Fibroblast of lung (primary cell): ENCODE measurements around the gene LARGE2. TPM values are rescaled to one million over a fixed set of nuclear protein-coding genes. Genes with fewer than 3 reads are reported as not detected.

ENCODE experiments used
- DNase-seq, 2 donors: peaks; one replicate each; pipeline versions ENCODE4 v3.0.0 to v3.0.0-alpha.2; 2010; ENCODE audit warnings: low read depth in 2 of 2
- H2AFZ ChIP-seq: 2 replicates; pipeline ENCODE4 v1.5.1; 2012; ENCODE audit warnings: low read length, control low read depth, inconsistent platforms
- H3K27ac ChIP-seq: 2 replicates; pipeline ENCODE4 v1.5.1; 2011; ENCODE audit warnings: low read length, control low read depth; ENCODE audit not compliant: insufficient read depth
- H3K27me3 ChIP-seq: 2 replicates; pipeline ENCODE4 v1.5.1; 2011; ENCODE audit warnings: mild to moderate bottlenecking, low read length; ENCODE audit not compliant: control insufficient read depth, insufficient read depth
- H3K36me3 ChIP-seq: 2 replicates; pipeline ENCODE4 v1.5.1; 2011; ENCODE audit warnings: low read length; ENCODE audit not compliant: control insufficient read depth, insufficient read depth
- H3K4me1 ChIP-seq: 2 replicates; pipeline ENCODE4 v1.5.1; 2011; ENCODE audit warnings: low read length; ENCODE audit not compliant: control insufficient read depth, insufficient read depth; ENCODE audit errors: extremely low read depth
- H3K4me2 ChIP-seq: 2 replicates; pipeline ENCODE4 v1.5.1; 2011; ENCODE audit warnings: low read length, control low read depth; ENCODE audit not compliant: insufficient read depth; ENCODE audit errors: extremely low read depth
- H3K4me3 ChIP-seq, 4 experiments: fragments of 200-600 bp in 1 of 4; sonication (generic) in 1 of 4; replicated peaks in 1 of 4; 2 replicates each; pipeline ENCODE4 v1.5.1; 2011 to 2016; ENCODE audit warnings: low read length in 4 of 4, low read depth in 3 of 4, mild to moderate bottlenecking in 3 of 4, control low read depth in 2 of 4, inconsistent platforms in 1 of 4, mixed read lengths in 1 of 4; ENCODE audit not compliant: insufficient read depth in 1 of 4; ENCODE audit errors: control extremely low read depth in 1 of 4
- H3K79me2 ChIP-seq: 2 replicates; pipeline ENCODE4 v1.5.1; 2012; ENCODE audit warnings: mild to moderate bottlenecking, low read length, inconsistent platforms; ENCODE audit not compliant: control insufficient read depth, insufficient read depth
- H3K9ac ChIP-seq: 2 replicates; pipeline ENCODE4 v1.5.1; 2011; ENCODE audit warnings: mild to moderate bottlenecking, low read length, control low read depth; ENCODE audit not compliant: insufficient read depth
- H3K9me3 ChIP-seq: 2 replicates; pipeline ENCODE4 v1.5.1; 2012; ENCODE audit warnings: low read depth, low read length; ENCODE audit not compliant: control insufficient read depth, insufficient read depth
- H4K20me1 ChIP-seq: 2 replicates; pipeline ENCODE4 v1.5.1; 2011; ENCODE audit warnings: low read length; ENCODE audit not compliant: control insufficient read depth, insufficient read depth; ENCODE audit errors: extremely low read depth
- EZH2 ChIP-seq: IDR thresholded peaks from 2 replicates; pipeline ENCODE4 v1.5.1; 2012; ENCODE audit warnings: low read length, control low read depth, mild to moderate bottlenecking; ENCODE audit errors: missing control alignments
- polyA plus RNA-seq, 2 donors: library from polyadenylated mRNA; depleted of rRNA in 1 of 2; stranded (reverse) in 1 of 2; unstranded in 1 of 2; fragments of >200 nt; gene quantifications; 2 replicates each; pipeline ENCODE4 v1.2.1, GENCODE V29; 2011 to 2012; ENCODE audit warnings: missing spikeins in 1 of 2
- total RNA-seq: library from RNA; depleted of rRNA; stranded (reverse); fragments of >200 nt; gene quantifications from 2 replicates; pipeline ENCODE4 v1.2.1, GENCODE V29; 2014
- TF ChIP-seq, protein P1 (sequence below), 2 donors: IDR thresholded peaks in 1 of 2; conservative IDR thresholded peaks in 1 of 2; 1 replicate in 1 of 2; 2 replicates in 1 of 2; pipeline ENCODE4 v1.5.1; 2011 to 2012; ENCODE audit warnings: low read length in 2 of 2, control low read depth in 1 of 2, inconsistent platforms in 1 of 2, low read depth in 1 of 2, mild to moderate bottlenecking in 1 of 2

Gene LARGE2
- total and polyA plus RNA-seq, 2 donors (not counting 1 experiment from before 2014, with no cell fraction given) = not detected

DNA sequence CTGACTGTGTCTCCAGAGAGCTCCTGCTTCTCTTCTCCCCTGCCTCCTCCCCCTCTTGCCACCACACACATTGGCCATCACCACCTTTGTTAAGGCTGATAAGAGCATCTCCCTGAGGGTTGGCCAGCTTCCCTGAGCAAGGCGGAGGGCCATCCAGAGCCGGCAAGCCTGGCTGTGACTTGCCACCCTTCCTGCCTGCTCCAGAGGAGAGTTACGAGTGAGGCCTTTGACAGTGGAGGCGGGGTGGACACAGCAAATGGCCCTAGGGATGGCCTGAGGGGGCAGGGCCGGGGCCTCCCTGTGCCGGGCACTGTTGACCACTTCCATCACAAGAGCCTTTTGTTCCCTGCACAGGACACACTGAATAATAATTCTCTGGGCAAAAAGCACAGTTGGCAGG lies 20.8 kb upstream of the LARGE2 start:
- no peaks in the 10 kb centered on the region for H3K9me3 ChIP-seq
- no peak overlapping the region for H3K9ac ChIP-seq
- H2AFZ ChIP-seq = no peak overlapping the region
- H4K20me1 ChIP-seq = no peaks in the 10 kb centered on the region
- no peak overlapping the region for H3K4me3 ChIP-seq
- H3K4me2 ChIP-seq = no peak overlapping the region
- no peak overlapping the region for H3K27ac ChIP-seq
- H3K79me2 ChIP-seq = no peaks in the 10 kb centered on the region
- H3K36me3 ChIP-seq = peaks cover 4% of the 10 kb centered on the region
- peaks cover 13% of the 10 kb centered on the region for H3K27me3 ChIP-seq
- no peak for TF ChIP-seq EZH2
- TF ChIP-seq, protein P1, sequence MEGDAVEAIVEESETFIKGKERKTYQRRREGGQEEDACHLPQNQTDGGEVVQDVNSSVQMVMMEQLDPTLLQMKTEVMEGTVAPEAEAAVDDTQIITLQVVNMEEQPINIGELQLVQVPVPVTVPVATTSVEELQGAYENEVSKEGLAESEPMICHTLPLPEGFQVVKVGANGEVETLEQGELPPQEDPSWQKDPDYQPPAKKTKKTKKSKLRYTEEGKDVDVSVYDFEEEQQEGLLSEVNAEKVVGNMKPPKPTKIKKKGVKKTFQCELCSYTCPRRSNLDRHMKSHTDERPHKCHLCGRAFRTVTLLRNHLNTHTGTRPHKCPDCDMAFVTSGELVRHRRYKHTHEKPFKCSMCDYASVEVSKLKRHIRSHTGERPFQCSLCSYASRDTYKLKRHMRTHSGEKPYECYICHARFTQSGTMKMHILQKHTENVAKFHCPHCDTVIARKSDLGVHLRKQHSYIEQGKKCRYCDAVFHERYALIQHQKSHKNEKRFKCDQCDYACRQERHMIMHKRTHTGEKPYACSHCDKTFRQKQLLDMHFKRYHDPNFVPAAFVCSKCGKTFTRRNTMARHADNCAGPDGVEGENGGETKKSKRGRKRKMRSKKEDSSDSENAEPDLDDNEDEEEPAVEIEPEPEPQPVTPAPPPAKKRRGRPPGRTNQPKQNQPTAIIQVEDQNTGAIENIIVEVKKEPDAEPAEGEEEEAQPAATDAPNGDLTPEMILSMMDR (conservative IDR thresholded peaks at IDR 0.05 in 1 of 2, IDR thresholded peaks at IDR 0.05 in 1 of 2; ENCODE audit: low read depth in 1 of 2, low read length in 2 of 2) = no peak
- peaks cover 3% of the 10 kb centered on the region for H3K4me1 ChIP-seq
- no peak for DNase-seq

DNA sequence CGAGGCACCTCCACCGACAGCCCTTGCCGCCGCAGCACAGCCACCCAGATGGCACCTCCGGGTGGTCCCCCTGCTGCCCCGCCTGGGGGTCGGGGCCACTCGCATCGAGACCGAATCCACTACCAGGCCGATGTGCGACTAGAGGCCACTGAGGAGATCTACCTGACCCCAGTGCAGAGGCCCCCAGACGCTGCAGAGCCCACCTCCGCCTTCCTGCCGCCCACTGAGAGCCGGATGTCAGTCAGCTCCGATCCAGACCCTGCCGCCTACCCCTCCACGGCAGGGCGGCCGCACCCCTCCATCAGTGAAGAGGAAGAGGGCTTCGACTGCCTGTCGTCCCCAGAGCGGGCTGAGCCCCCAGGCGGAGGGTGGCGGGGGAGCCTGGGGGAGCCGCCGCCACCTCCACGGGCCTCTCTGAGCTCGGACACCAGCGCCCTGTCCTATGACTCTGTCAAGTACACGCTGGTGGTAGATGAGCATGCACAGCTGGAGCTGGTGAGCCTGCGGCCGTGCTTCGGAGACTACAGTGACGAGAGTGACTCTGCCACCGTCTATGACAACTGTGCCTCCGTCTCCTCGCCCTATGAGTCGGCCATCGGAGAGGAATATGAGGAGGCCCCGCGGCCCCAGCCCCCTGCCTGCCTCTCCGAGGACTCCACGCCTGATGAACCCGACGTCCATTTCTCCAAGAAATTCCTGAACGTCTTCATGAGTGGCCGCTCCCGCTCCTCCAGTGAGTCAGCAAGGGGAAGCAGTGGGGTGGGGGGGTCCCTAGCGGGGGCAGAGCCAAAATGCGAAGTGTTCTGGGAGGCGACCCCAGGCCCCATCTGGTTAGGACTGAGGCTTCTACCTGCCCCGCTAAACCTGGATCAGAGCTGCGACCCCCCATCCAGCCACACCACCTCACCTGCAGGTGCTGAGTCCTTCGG lies 19.7 kb upstream of the LARGE2 start:
- Histone ChIP-seq H3K36me3 (peaks cover 4% of the 10 kb centered on the region), H2AFZ (no peak overlapping the region), H4K20me1 (no peaks in the 10 kb centered on the region), H3K27ac (no peak overlapping the region), H3K4me3 (no peak overlapping the region), H3K9me3 (no peaks in the 10 kb centered on the region), H3K4me2 (no peak overlapping the region), H3K4me1 (peaks cover 3% of the 10 kb centered on the region), H3K27me3 (peaks cover 3% of the 10 kb centered on the region), H3K9ac (no peak overlapping the region), H3K79me2 (no peaks in the 10 kb centered on the region)
- no peak for TF ChIP-seq EZH2
- TF ChIP-seq, protein P1 (conservative IDR thresholded peaks at IDR 0.05 in 1 of 2, IDR thresholded peaks at IDR 0.05 in 1 of 2; ENCODE audit: low read depth in 1 of 2, low read length in 2 of 2) = no peak
- no peak for DNase-seq

DNA sequence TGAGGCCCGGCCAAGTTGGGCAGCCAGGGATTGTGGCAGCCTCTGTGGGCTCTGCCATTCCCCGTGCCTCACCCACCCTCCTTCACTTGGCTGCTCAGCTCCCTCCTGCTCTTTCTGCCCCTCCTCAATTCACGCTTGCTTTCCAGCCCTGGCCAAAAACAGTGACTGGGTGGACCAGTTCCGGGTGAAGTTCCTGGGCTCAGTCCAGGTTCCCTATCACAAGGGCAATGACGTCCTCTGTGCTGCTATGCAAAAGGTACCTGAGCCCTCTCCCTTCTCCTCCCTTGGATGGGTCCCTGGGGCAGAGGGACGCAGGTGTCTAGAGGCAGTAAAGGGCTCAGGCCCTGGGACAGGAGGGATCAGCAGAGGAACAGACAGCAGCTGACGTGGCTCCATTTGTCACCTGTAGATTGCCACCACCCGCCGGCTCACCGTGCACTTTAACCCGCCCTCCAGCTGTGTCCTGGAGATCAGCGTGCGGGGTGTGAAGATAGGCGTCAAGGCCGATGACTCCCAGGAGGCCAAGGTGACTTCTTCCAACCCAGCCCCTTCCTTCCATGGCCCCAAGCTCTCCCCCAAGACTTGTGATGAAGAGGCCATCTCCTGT lies 18.0 kb upstream of the LARGE2 start:
- no peak overlapping the region for H3K4me3 ChIP-seq
- DNase-seq = no peak
- H3K9ac ChIP-seq = no peak overlapping the region
- no peak overlapping the region for H2AFZ ChIP-seq
- no peak overlapping the region for H3K27ac ChIP-seq
- H3K4me1 ChIP-seq = no peaks in the 10 kb centered on the region
- H3K36me3 ChIP-seq = peaks cover 4% of the 10 kb centered on the region
- H3K9me3 ChIP-seq = no peaks in the 10 kb centered on the region
- H3K79me2 ChIP-seq = no peaks in the 10 kb centered on the region
- no peaks in the 10 kb centered on the region for H4K20me1 ChIP-seq
- no peaks in the 10 kb centered on the region for H3K27me3 ChIP-seq
- no peak overlapping the region for H3K4me2 ChIP-seq
- TF ChIP-seq, protein P1 (conservative IDR thresholded peaks at IDR 0.05 in 1 of 2, IDR thresholded peaks at IDR 0.05 in 1 of 2; ENCODE audit: low read depth in 1 of 2, low read length in 2 of 2) = no peak
- no peak for TF ChIP-seq EZH2
